Ishikawa (cell line): ENCODE measurements around the gene RAP2C.
A peak's percentile ranks its signal among the peaks of the same experiment; 100 is the strongest.

Experiments used
- CEBPB ChIP-seq: IDR thresholded peaks from 2 replicates; pipeline ENCODE4 v1.6.1; 2012
- CREB1 ChIP-seq: IDR thresholded peaks from 2 replicates; pipeline ENCODE4 v1.6.1; 2012; ENCODE audit warnings: low read depth
- EGR1 ChIP-seq: IDR thresholded peaks from 2 replicates; pipeline ENCODE4 v1.6.1; 2012
- EP300 ChIP-seq: IDR thresholded peaks from 2 replicates; pipeline ENCODE4 v1.6.1; 2012; ENCODE audit warnings: borderline replicate concordance
- FOXM1 ChIP-seq: IDR thresholded peaks from 2 replicates; pipeline ENCODE4 v1.6.1; 2012; ENCODE audit warnings: low read depth, borderline replicate concordance
- NFIC ChIP-seq: IDR thresholded peaks from 2 replicates; pipeline ENCODE4 v1.6.1; 2012
- RAD21 ChIP-seq: IDR thresholded peaks from 2 replicates; pipeline ENCODE4 v1.6.1; 2012; ENCODE audit warnings: low read depth
- REST ChIP-seq: IDR thresholded peaks from 2 replicates; pipeline ENCODE4 v1.6.1; 2012; ENCODE audit warnings: low read depth, mild to moderate bottlenecking
- TAF1 ChIP-seq: IDR thresholded peaks from 2 replicates; pipeline ENCODE4 v1.6.1; 2012; ENCODE audit warnings: low read depth, mild to moderate bottlenecking
- TCF12 ChIP-seq: IDR thresholded peaks from 2 replicates; pipeline ENCODE4 v1.6.1; 2012; ENCODE audit warnings: low read depth
- TEAD4 ChIP-seq: IDR thresholded peaks from 2 replicates; pipeline ENCODE4 v1.6.1; 2012
- YY1 ChIP-seq: IDR thresholded peaks from 2 replicates; pipeline ENCODE4 v1.6.1; 2012; ENCODE audit warnings: low read depth
- ZBTB7A ChIP-seq: IDR thresholded peaks from 2 replicates; pipeline ENCODE4 v1.6.1; 2012; ENCODE audit warnings: low read depth
- TF ChIP-seq, protein P1 (sequence below): IDR thresholded peaks from 2 replicates; pipeline ENCODE4 v1.6.1; 2012
- TF ChIP-seq, protein P2 (sequence below): IDR thresholded peaks from 2 replicates; pipeline ENCODE4 v1.6.1; 2012

Gene RAP2C

DNA sequence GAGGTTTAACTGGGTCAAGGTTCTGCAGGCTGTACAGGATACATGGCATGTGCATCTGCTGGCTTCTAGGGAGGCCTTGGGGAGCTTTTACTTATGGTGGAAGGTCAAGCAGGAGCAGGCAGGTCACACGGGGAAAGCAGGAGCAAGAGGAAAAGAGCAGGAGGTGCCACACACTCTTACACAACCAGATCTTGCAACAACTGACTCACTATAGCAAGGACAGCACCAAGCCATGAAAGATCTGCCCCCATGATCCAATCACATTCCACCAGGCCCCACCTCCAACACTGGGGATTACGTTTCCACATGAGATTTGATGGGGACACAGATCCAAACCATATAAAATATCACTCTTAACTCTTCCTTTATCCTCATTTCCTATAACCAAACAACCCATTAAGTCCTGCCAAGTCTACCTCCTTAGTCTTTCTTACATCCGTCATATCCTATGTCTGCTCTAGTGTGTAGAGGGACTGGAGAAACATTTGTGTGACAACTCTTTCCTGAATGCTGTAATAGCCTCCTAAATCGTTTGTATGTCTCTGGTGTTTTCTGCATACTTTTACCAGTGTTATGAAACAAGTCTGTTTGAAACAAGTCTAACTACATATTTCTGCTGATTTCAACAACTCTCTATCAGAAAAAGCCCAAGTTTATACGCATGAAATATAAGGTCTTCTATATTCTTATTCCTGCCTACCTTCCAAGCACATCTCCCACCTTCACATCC lies 8.3 kb upstream of the RAP2C start:
- no peak for TF ChIP-seq YY1
- TF ChIP-seq NFIC, result no peak
- no peak for TF ChIP-seq TAF1
- TF ChIP-seq, protein P1, sequence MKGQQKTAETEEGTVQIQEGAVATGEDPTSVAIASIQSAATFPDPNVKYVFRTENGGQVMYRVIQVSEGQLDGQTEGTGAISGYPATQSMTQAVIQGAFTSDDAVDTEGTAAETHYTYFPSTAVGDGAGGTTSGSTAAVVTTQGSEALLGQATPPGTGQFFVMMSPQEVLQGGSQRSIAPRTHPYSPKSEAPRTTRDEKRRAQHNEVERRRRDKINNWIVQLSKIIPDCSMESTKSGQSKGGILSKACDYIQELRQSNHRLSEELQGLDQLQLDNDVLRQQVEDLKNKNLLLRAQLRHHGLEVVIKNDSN, result no peak
- no peak for TF ChIP-seq RAD21
- no peak for TF ChIP-seq CREB1
- TF ChIP-seq CEBPB, result no peak
- no peak for TF ChIP-seq TCF12
- no peak for TF ChIP-seq REST
- TF ChIP-seq FOXM1, result no peak
- no peak for TF ChIP-seq EGR1
- TF ChIP-seq EP300, result no peak
- no peak for TF ChIP-seq TEAD4
- no peak for TF ChIP-seq ZBTB7A
- TF ChIP-seq, protein P2, sequence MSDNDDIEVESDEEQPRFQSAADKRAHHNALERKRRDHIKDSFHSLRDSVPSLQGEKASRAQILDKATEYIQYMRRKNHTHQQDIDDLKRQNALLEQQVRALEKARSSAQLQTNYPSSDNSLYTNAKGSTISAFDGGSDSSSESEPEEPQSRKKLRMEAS, result no peak

DNA sequence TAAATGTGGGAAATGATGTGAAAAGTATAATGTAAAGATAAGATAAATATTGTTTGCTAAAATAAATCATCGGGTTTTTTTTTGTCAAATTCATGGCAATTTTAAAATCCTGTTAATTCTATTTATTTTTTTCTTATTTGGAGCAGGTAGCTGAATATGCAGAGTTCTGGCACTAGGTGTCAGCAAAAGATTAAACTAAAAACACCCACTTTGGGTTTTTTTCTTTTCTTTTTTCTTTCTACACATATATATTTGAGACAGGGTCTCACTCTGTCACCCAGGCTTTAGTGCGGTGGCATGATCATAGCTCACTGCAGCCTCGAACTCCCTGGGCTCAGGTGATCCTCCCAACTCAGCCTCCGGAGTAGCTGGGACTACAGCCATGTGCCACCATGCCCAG lies 6.9 kb upstream of the RAP2C start:
- no peak for TF ChIP-seq TEAD4
- peak; percentile 31 for TF ChIP-seq RAD21

DNA sequence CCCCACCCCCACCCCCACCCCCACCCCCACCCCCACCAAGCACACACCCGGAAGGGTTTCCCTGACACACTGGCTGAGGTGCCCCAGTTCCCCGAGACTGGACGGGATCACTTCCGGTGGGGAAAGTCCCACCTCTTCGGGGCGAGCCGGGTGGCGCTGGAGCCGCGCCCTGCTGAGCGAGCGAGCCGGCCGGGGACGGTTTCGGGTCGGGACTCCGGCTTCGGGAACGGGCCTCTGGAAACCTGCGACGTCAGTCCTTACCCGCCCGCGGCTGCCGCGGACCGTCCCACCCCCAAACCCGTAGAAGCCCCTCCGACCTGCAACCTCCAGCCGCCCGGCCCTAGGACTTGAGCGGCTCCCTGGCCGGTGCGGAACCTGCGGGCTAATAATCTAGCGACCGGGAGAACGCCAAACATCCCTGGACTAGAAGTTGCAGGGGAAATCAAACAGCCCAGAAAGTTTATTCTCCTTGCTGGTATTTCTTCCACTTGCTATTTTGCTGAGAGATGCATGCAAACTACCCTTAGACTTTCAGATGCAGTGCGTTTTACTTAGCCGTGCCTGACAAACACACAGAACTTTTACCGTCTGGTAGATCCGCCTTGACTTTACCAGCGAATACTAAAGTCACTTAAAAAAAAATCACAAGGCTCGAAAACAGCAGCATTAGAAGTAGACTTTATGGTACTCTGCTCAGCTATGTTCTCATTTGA lies 991 bp downstream of the RAP2C start:
- no peak for TF ChIP-seq REST
- TF ChIP-seq TCF12, result peak; percentile 49
- peak; percentile 52; the same call in 1 of the 2 replicates for TF ChIP-seq TAF1
- TF ChIP-seq ZBTB7A, result no peak

GRCh38 chrX:132217203-132218073 lies 1.8 kb downstream of the RAP2C start:
- TF ChIP-seq EGR1 (peak; percentile 69), ZBTB7A (peak; percentile 69; the same call in 1 of the 2 replicates), TAF1 (0 out of 2 replicates have a peak, but pooled peaks have one; percentile 36)
- TF ChIP-seq, protein P2, result no peak

GRCh38 chrX:132216806-132217202 lies 2.4 kb downstream of the RAP2C start:
- TF ChIP-seq, protein P1, result no peak
- TF ChIP-seq RAD21, result no peak
- no peak for TF ChIP-seq CREB1
- TF ChIP-seq FOXM1, result no peak
- TF ChIP-seq EGR1, result no peak
- no peak for TF ChIP-seq EP300
- no peak for TF ChIP-seq ZBTB7A

DNA sequence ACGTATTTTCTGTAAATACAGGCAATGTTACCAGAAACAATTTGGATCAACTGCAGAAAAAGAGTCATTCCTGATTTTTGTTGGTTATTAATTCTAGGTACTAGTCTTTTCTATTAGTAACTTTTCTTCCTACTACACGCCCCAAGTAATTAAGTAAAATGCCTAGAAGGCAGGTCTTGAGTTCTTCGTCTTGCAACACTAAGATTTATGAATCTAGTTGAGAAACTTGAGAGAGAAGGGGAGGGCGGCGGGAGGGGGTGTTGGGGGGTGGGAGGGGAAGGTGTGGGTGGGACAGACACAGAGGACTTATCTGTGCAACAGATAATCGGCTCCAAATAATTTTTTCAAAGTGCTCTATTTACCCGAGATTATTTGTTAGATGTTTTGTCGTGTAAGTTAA lies 3.0 kb downstream of the RAP2C start:
- no peak for TF ChIP-seq TCF12
- TF ChIP-seq CEBPB, result peak; percentile 62; the same call in 1 of the 2 replicates
